ENCODE measurements around the gene MSL1.
A peak's percentile ranks its signal among the peaks of the same experiment; 100 is the strongest.

The MSL1 gene

GRCh38 chr17:40104594-40105486 is 16.9 kb upstream of the MSL1 start:
- ChIA-PET POLR2A (ENCODE audit: low non-redundant PET) (no interaction called here), CTCF (no interaction called here)
- peak overlapping the region; percentile 98 for H3K27ac ChIP-seq
- no peak for DNase-seq (ENCODE audit: low spot score)
- no peak for TF ChIP-seq CTCF (conservative IDR thresholded peaks at IDR 0.05; ENCODE audit: low read depth)

- CTCF ChIA-PET: interaction anchor here (0.6 to 0.7 kb wide), 2 partner anchors 30 to 36 kb away, joined by 3 read pairs; no protein-coding TSS in a partner anchor
- no peak for DNase-seq (ENCODE audit: low spot score)
- TF ChIP-seq CTCF (conservative IDR thresholded peaks at IDR 0.05; ENCODE audit: low read depth): no peak
- POLR2A ChIA-PET (ENCODE audit: low non-redundant PET): interaction anchor here (0.6 kb wide), 1 partner anchor 119 kb away, joined by 10 read pairs; no protein-coding TSS in a partner anchor
- H3K27ac ChIP-seq: peak overlapping the region; percentile 76
Observed at GRCh38 chr17:40105861-40106759, 15.7 kb upstream of the MSL1 start.

DNA sequence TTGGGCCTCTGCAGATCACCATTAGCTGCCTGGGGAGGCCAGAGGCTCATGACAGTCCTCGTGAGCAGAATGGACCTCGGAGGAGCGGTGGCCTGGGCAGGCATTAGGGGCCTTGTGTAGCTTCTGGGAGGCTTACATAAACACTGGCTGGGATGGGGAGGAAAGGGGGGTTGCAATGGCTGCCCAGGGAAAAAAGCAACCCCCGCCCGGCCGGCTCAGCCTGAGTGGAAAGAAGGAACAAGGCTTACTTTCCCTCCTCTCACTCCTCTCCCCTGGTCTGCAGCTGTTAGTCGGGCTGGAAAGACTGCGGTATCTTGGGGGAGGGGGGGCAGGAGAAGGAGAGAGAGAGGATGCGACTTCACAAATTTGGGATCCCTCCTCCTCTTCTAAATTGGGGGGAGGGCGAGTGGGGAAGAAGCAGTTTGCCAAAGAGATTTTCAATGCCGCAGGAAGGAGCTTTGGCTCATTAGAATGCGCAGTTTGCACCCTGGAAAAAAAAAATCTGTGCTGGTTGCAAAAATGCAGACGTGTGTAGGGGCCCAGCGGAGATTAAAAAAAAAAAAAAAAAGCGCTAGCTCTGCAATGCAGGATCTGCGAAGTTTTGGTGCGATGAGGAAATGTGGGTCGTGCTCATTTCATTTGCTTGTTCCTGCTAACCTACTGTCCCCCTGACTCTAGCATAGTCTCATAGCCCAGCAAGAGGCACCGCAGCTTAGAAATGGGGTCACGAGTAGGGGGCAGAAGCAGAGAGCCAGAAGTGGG is 14.8 kb upstream of the MSL1 start:
- TF ChIP-seq CTCF (conservative IDR thresholded peaks at IDR 0.05; ENCODE audit: low read depth): no peak
- peak overlapping the region; percentile 76 for H3K27ac ChIP-seq
- ChIA-PET POLR2A (ENCODE audit: low non-redundant PET) (interaction anchor here (0.6 kb wide), 1 partner anchor 120 kb away, joined by 10 read pairs; no protein-coding TSS in a partner anchor), CTCF (interaction anchor here (0.6 kb wide), 1 partner anchor 37 kb away, joined by 3 read pairs; no protein-coding TSS in a partner anchor)
- DNase-seq (ENCODE audit: low spot score): no peak

GRCh38 chr17:40107522-40108174 is 14.1 kb upstream of the MSL1 start:
- POLR2A ChIA-PET (ENCODE audit: low non-redundant PET): no interaction called here

More at GRCh38 chr17:40107522-40108174, 14.1 kb upstream of the MSL1 start:
- CTCF ChIA-PET: no interaction called here
- TF ChIP-seq CTCF (conservative IDR thresholded peaks at IDR 0.05; ENCODE audit: low read depth): no peak
- DNase-seq (ENCODE audit: low spot score): no peak
- H3K27ac ChIP-seq: peak overlapping the region; percentile 76

All from RWPE1 (cell line).